A549 (cell line): ENCODE results near the gene HOMER1. TPM values are rescaled to one million over a fixed set of nuclear protein-coding genes. Genes with fewer than 3 reads are reported as not detected.

Experiments
- ATAC-seq, 2 experiments: fragments of 200-7000 bp in 1 of 2; fragments of >200 bp in 1 of 2; cut with Nextera tagmentation in 1 of 2; cut with Tn5 transposase in 1 of 2; 3 replicates each; pipeline versions ENCODE4 v1.8.0 to v1.9.1; 2018 to 2020; ENCODE audit warnings: mild to moderate bottlenecking in 1 of 2, moderate library complexity in 1 of 2
- CTCF ChIA-PET: fragments of 300-600 bp; sonication (Branson Sonifier 250); formaldehyde crosslinking; extraction: SDS; loops from one replicate; lab custom pipeline; 2021; ENCODE audit warnings: antibody characterized with exemption, inconsistent platforms; lab: Yijun Ruan, JAX
- POLR2A ChIA-PET: fragments of 350-600 bp; formaldehyde crosslinking; extraction: SDS; loops from one replicate; lab custom pipeline; 2021; ENCODE audit warnings: antibody characterized with exemption, inconsistent platforms; lab: Yijun Ruan, JAX
- DNase-seq, 2 experiments: peaks; one replicate each; pipeline versions ENCODE4 v3.0.0 to v3.0.0-alpha.2; 2011 to 2016; ENCODE audit warnings: low read depth in 1 of 2, low spot score in 1 of 2
- FAIRE-seq: peaks from 2 replicates; lab custom pipeline; 2011; peaks lifted over from hg19 to GRCh38; lab: Jason Lieb, UNC
- H3K27ac ChIP-seq, 2 experiments: fragments of >200 bp; sonication (Bioruptor Twin); formaldehyde crosslinking; 3 replicates each; pipeline ENCODE4 v1.5.1; 2016 to 2017
- H3K4me1 ChIP-seq: fragments of >200 bp; sonication (Bioruptor Twin); formaldehyde crosslinking; 3 replicates; pipeline ENCODE4 v1.6.1; 2016
- H3K4me2 ChIP-seq: fragments of >200 bp; sonication (Bioruptor Twin); formaldehyde crosslinking; 3 replicates; pipeline ENCODE4 v1.6.1; 2016
- H3K4me3 ChIP-seq: fragments of >200 bp; sonication (Bioruptor Twin); formaldehyde crosslinking; 3 replicates; pipeline ENCODE4 v1.5.1; 2016
- H3K9me3 ChIP-seq: fragments of >200 bp; sonication (Bioruptor Twin); formaldehyde crosslinking; 3 replicates; pipeline ENCODE4 v1.6.1; 2016
- BHLHE40 ChIP-seq: IDR thresholded peaks from 2 replicates; pipeline ENCODE4 v1.6.1; 2012; ENCODE audit warnings: low read depth, low read length, inconsistent platforms
- CBX2 ChIP-seq: fragments of 200-600 bp; sonication (generic); IDR thresholded peaks from 2 replicates; pipeline ENCODE4 v1.6.1; 2016; ENCODE audit warnings: low read depth, mild to moderate bottlenecking, borderline replicate concordance
- CEBPB ChIP-seq, 2 experiments: fragments of >200 bp in 1 of 2; sonication (Bioruptor Twin) in 1 of 2; formaldehyde crosslinking in 1 of 2; IDR thresholded peaks; 2 replicates each; pipeline ENCODE4 v1.6.1; 2012 to 2016
- CHD2 ChIP-seq: fragments of 150-350 bp; IDR thresholded peaks from 2 replicates; pipeline ENCODE4 v1.6.1; 2014; ENCODE audit warnings: low read length; ENCODE audit not compliant: partially characterized antibody
- ESRRA ChIP-seq: fragments of 150-350 bp; IDR thresholded peaks from 2 replicates; pipeline ENCODE4 v1.6.1; 2014; ENCODE audit warnings: mild to moderate bottlenecking, low read length, borderline replicate concordance
- FOSB ChIP-seq: fragments of 250-450 bp; sonication (Bioruptor Pico); IDR thresholded peaks from 2 replicates; pipeline ENCODE4 v1.5.0; 2020; ENCODE audit warnings: mild to moderate bottlenecking, moderate library complexity
- FOSL2 ChIP-seq, 2 experiments: fragments of 450-650 bp in 1 of 2; fragments of >200 bp in 1 of 2; sonication (Bioruptor Twin) in 1 of 2; formaldehyde crosslinking; IDR thresholded peaks; 2 replicates each; pipeline versions ENCODE4 v1.5.0 to v1.6.1; 2016 to 2020; ENCODE audit warnings: mild to moderate bottlenecking in 1 of 2, moderate library complexity in 1 of 2
- FOXS1 ChIP-seq: fragments of 250-450 bp; sonication (Bioruptor Pico); IDR thresholded peaks from 2 replicates; pipeline ENCODE4 v1.5.0; 2020; ENCODE audit warnings: mild to moderate bottlenecking, moderate library complexity
- HOXB5 ChIP-seq: fragments of 250-450 bp; sonication (Bioruptor Pico); IDR thresholded peaks from 2 replicates; pipeline ENCODE4 v1.5.0; 2020; ENCODE audit warnings: mild to moderate bottlenecking, moderate library complexity
- JUNB ChIP-seq: fragments of >200 bp; sonication (Bioruptor Twin); formaldehyde crosslinking; IDR thresholded peaks from 2 replicates; pipeline ENCODE4 v1.6.1; 2016
- NFE2L2 ChIP-seq: fragments of 150-350 bp; conservative IDR thresholded peaks from 2 replicates; pipeline ENCODE4 v1.6.1; 2014; ENCODE audit warnings: low read length
- NR3C1 ChIP-seq: fragments of >200 bp; sonication (Bioruptor Twin); formaldehyde crosslinking; IDR thresholded peaks from 3 replicates; pipeline ENCODE4 v1.6.1; 2017
- POLR2AphosphoS2 ChIP-seq: conservative IDR thresholded peaks from 2 replicates; pipeline ENCODE4 v1.6.1; 2012; ENCODE audit warnings: low read length, improper control_type of control experiment, inconsistent platforms
- RAD21 ChIP-seq, 2 experiments: fragments of >200 bp in 1 of 2; sonication (Bioruptor Twin) in 1 of 2; formaldehyde crosslinking in 1 of 2; IDR thresholded peaks in 1 of 2; conservative IDR thresholded peaks in 1 of 2; 2 replicates in 1 of 2; 3 replicates in 1 of 2; pipeline ENCODE4 v1.6.1; 2012 to 2018; ENCODE audit warnings: inconsistent platforms in 1 of 2
- RFX5 ChIP-seq: fragments of 450-650 bp; IDR thresholded peaks from 2 replicates; pipeline ENCODE4 v1.7.1; 2014; ENCODE audit warnings: antibody characterized with exemption, mild to moderate bottlenecking, moderate library complexity
- SMC3 ChIP-seq: fragments of >200 bp; sonication (Bioruptor Twin); formaldehyde crosslinking; IDR thresholded peaks from 3 replicates; pipeline ENCODE4 v1.6.1; 2018; ENCODE audit warnings: inconsistent platforms
- TFCP2L1 ChIP-seq: fragments of 250-450 bp; sonication (Bioruptor Pico); IDR thresholded peaks from 2 replicates; pipeline ENCODE4 v1.5.0; 2021; ENCODE audit warnings: mild to moderate bottlenecking
- TP53 ChIP-seq: fragments of 250-450 bp; sonication (Bioruptor Pico); IDR thresholded peaks from 2 replicates; pipeline ENCODE4 v1.5.0; 2021; ENCODE audit warnings: mild to moderate bottlenecking, moderate library complexity
- ZNF302 ChIP-seq: fragments of 250-450 bp; sonication (Bioruptor Pico); IDR thresholded peaks from 2 replicates; pipeline ENCODE4 v1.9.0; 2021; ENCODE audit warnings: inconsistent platforms, mild to moderate bottlenecking, moderate library complexity
- WGBS: methylation state at CpG from one replicate; pipeline ENCODE4 v1.1.6; 2017; ENCODE audit errors: missing lambda C conversion rate; 5-methylcytosine and 5-hydroxymethylcytosine counted together
- polyA plus RNA-seq, 4 experiments: library from polyadenylated mRNA; depleted of rRNA in 3 of 4; stranded (reverse); fragments of >200 nt; fragmentation: RNase III in 1 of 4; extraction: RNeasy Plus Mini Kit Qiagen cat#74134 plus additional on column Dnase treatment in 1 of 4; gene quantifications; 2 replicates in 3 of 4; 3 replicates in 1 of 4; pipeline ENCODE4 v1.2.3, GENCODE V29; 2011 to 2017
- TF ChIP-seq, protein P1 (sequence below): fragments of 250-450 bp; sonication (Bioruptor Pico); IDR thresholded peaks from 2 replicates; pipeline ENCODE4 v1.5.0; 2020; ENCODE audit warnings: low read depth, mild to moderate bottlenecking, moderate library complexity
- TF ChIP-seq, protein P2 (sequence below): fragments of 250-450 bp; sonication (Bioruptor Pico); IDR thresholded peaks from 2 replicates; pipeline ENCODE4 v1.5.0; 2021; ENCODE audit warnings: mild to moderate bottlenecking, moderate library complexity, borderline replicate concordance
- TF ChIP-seq, protein P3 (sequence below): fragments of 450-650 bp; IDR thresholded peaks from 2 replicates; pipeline ENCODE4 v1.6.1; 2014; ENCODE audit warnings: antibody characterized with exemption
- TF ChIP-seq, protein P4 (sequence below): fragments of >200 bp; sonication (Bioruptor Twin); formaldehyde crosslinking; IDR thresholded peaks from 3 replicates; pipeline ENCODE4 v1.6.1; 2016

Gene HOMER1
- polyA plus RNA-seq, 2 of the 4 experiments (the other 2 are of a cell fraction) = 6.0 to 9.3 TPM

DNA sequence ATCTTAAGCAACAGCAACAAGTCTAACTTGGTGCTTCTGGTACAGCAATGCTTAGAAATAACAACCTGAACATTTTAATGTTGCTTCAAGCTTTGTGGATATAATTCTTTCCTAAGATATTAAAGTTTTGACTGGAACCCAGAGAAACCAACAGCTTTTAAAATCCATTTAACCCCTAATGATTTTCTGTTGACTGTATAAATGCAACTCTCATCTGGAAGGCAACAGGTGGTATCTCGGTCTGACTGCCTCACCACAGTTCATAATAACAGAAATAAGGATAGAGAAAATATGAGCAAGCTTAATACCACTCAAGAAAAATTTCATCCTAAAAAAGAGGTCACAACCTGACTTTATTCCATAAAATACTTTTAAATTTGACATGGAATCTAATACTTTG is 116.9 kb downstream of the HOMER1 start:
- DNase-seq (no peak), ATAC-seq (no peak), FAIRE-seq (no peak)
- CTCF ChIA-PET = interaction anchor here (1.3 kb wide), 1 partner anchor 372 kb away, joined by 3 read pairs; no protein-coding TSS in a partner anchor
- H3K4me1 ChIP-seq = no peaks in the 10 kb centered on the region
- no peak overlapping the region for H3K4me3 ChIP-seq
- no peaks in the 10 kb centered on the region for H3K9me3 ChIP-seq
- no peak overlapping the region for H3K27ac ChIP-seq
- POLR2A ChIA-PET = no interaction called here
- 71% methylated on average over 1 of the region's 1 CpG for WGBS
- TF ChIP-seq SMC3 (no peak), FOXS1 (CRISPR knock-in tag) (no peak), CBX2 (no peak), NR3C1 (no peak), POLR2AphosphoS2 (no peak), BHLHE40 (no peak), TFCP2L1 (CRISPR knock-in tag) (no peak), ESRRA (no peak), JUNB (no peak), CHD2 (no peak), CEBPB (IDR thresholded peaks at IDR 0.05) (no peak), NFE2L2 (no peak)
- TF ChIP-seq, protein P1, sequence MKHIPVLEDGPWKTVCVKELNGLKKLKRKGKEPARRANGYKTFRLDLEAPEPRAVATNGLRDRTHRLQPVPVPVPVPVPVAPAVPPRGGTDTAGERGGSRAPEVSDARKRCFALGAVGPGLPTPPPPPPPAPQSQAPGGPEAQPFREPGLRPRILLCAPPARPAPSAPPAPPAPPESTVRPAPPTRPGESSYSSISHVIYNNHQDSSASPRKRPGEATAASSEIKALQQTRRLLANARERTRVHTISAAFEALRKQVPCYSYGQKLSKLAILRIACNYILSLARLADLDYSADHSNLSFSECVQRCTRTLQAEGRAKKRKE (CRISPR knock-in tag) = no peak
- TF ChIP-seq, protein P2, sequence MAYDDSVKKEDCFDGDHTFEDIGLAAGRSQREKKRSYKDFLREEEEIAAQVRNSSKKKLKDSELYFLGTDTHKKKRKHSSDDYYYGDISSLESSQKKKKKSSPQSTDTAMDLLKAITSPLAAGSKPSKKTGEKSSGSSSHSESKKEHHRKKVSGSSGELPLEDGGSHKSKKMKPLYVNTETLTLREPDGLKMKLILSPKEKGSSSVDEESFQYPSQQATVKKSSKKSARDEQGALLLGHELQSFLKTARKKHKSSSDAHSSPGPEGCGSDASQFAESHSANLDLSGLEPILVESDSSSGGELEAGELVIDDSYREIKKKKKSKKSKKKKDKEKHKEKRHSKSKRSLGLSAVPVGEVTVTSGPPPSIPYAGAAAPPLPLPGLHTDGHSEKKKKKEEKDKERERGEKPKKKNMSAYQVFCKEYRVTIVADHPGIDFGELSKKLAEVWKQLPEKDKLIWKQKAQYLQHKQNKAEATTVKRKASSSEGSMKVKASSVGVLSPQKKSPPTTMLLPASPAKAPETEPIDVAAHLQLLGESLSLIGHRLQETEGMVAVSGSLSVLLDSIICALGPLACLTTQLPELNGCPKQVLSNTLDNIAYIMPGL (CRISPR knock-in tag) = no peak
- TF ChIP-seq, protein P3, sequence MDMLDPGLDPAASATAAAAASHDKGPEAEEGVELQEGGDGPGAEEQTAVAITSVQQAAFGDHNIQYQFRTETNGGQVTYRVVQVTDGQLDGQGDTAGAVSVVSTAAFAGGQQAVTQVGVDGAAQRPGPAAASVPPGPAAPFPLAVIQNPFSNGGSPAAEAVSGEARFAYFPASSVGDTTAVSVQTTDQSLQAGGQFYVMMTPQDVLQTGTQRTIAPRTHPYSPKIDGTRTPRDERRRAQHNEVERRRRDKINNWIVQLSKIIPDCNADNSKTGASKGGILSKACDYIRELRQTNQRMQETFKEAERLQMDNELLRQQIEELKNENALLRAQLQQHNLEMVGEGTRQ = no peak
- H3K4me2 ChIP-seq = no peak overlapping the region

- Histone ChIP-seq H3K4me2 (no peak overlapping the region), H3K9me3 (no peaks in the 10 kb centered on the region), H3K4me1 (no peaks in the 10 kb centered on the region), H3K4me3 (no peak overlapping the region), H3K27ac (no peak overlapping the region)
- ChIA-PET POLR2A (no interaction called here), CTCF (no interaction called here)
- DNase-seq (no peak), ATAC-seq (no peak), FAIRE-seq (no peak)
- TF ChIP-seq, protein P4, sequence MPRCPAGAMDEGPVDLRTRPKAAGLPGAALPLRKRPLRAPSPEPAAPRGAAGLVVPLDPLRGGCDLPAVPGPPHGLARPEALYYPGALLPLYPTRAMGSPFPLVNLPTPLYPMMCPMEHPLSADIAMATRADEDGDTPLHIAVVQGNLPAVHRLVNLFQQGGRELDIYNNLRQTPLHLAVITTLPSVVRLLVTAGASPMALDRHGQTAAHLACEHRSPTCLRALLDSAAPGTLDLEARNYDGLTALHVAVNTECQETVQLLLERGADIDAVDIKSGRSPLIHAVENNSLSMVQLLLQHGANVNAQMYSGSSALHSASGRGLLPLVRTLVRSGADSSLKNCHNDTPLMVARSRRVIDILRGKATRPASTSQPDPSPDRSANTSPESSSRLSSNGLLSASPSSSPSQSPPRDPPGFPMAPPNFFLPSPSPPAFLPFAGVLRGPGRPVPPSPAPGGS = no peak
- no peak for TF ChIP-seq TP53 (CRISPR knock-in tag)
- TF ChIP-seq ZNF302 (CRISPR knock-in tag) = no peak
- TF ChIP-seq RAD21 (conservative IDR thresholded peaks at IDR 0.05 in 1 of 2, IDR thresholded peaks at IDR 0.05 in 1 of 2) = no peak
- no peak for TF ChIP-seq NFE2L2
- TF ChIP-seq TFCP2L1 (CRISPR knock-in tag) = no peak
- no peak for TF ChIP-seq FOSL2 (IDR thresholded peaks at IDR 0.05)
- no peak for TF ChIP-seq FOSL2 (CRISPR knock-in tag; IDR thresholded peaks at IDR 0.05)
- TF ChIP-seq, protein P1 (CRISPR knock-in tag) = no peak
- no peak for TF ChIP-seq HOXB5 (CRISPR knock-in tag)
- TF ChIP-seq, protein P2 (CRISPR knock-in tag) = no peak
- no peak for TF ChIP-seq RFX5
- no peak for TF ChIP-seq FOSB (CRISPR knock-in tag)
These were observed 117.7 kb downstream of the HOMER1 start for GRCh38 chr5:79396265-79396664.
